ELF-1 (cell line): ENCODE results near the gene BTBD9.

Source experiments
- DNase-seq: peaks from one replicate; pipeline ENCODE4 v3.0.0-alpha.2; 2016; ENCODE audit warnings: low read depth, low spot score

BTBD9 gene

DNA sequence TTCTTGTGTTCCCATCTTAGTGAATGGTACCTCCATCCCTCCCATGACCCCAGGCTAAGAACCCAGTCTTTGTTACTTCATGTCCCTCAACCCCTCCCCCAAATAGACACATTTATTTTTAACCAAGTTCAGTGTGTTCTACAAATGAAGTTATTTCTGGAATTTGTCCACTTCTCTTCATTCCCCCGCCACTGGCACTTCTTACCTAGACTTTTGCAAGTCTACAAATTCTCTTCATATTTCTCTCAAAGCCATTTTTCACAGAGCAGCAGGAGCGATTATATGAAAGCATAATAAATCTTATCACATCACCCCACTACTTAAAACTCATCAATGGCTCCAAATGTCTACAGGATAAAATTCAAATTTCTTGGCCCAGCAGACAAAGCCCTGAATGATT lies 131.4 kb downstream of the BTBD9 start:
- DNase-seq = no peak

GRCh38 chr6:38507173-38507572 lies 132.6 kb downstream of the BTBD9 start:
- no peak for DNase-seq

DNA sequence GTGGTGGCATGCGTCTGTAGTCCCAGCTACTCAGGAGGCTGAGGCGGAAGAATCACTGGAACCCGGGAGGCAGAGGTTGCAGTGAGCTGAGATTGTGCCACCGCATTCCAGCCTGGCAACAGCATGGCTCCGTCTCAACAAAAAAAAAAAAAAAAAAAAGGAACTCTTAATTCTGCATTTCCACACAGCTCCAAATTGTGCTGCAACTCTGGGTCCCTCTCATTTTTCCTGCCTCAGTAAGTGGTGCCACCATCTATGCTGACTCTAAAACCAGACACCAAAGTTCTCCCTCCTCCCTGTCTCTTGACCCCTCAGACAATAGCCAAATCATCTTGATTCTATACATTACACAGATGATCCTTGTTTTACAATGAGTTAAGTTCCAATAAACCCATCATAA lies 133.9 kb downstream of the BTBD9 start:
- no peak for DNase-seq

DNA sequence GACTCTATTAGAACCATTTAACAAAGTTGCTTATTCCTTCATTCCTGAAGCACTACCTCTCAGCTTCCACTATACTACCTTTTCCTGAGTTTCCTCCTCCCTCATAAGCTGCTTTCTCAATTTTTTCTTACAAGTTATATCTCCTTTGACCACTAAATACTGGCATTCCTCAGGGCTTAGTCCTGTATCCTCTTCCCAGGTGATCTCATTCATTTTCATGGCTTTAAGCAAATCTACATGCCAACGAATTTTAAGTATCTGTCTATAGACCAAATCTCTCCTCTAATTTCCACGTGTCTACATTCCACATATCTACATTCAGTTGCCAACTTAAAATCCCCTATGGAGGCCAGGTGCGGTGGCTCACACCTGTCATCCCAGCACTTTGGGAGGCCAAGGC lies 134.7 kb downstream of the BTBD9 start:
- DNase-seq = no peak

GRCh38 chr6:38503960-38504682 lies 135.6 kb downstream of the BTBD9 start:
- no peak for DNase-seq

DNA sequence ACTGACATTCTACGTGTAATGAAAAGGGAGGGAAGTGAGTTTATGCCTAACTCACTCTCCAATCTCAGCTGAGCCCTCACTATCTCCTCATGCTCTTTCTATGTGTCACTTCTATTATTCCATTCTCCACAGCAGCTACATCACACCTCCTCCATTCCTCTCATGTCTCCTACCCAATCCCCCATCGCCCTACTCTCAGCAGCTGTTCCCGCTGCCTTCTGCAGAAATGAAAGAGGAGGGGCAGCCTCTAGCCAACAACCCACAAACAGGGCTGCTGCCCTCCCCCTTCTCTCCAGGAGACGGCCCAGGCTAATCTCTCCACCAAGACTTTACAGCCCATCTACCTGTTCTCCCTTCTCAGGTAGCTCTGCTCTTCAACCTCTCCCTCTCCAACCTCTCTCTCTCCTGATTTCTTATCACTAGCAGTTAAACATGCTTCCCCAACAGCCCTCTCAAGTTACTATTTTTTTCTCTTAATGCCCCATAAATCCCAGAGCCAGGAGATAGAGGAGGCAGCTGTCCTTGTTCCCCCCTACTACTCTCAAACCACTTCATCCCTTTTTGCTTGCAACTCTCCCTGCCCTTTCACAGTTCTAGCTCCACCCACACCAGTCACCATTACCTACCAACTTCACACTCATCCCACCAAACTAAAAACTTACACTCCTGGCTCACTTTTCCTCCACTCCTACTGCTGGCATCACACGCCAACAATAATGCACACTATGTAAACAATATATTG lies 136.5 kb downstream of the BTBD9 start:
- peak; percentile 12 for DNase-seq

GRCh38 chr6:38502423-38502822 lies 137.3 kb downstream of the BTBD9 start:
- DNase-seq = no peak

DNA sequence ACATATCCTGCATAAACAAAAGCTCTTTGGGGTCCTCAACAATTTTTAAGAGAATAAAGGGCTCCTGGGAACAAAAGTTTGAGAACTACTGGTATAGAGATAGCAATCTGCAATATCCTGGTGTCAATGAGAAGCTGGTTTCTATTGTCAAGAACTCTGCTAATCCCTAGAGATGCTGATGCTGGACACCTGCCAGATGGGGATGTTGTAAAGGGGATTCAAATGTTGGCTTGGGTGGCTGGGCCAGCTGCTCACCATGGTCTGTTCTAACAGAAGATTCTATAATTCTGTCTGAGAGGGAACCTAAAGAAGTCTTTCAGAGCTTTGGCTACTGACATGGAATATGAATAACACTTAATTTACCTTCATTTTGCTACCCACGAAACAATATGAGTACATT lies 137.8 kb downstream of the BTBD9 start:
- no peak for DNase-seq

GRCh38 chr6:38499529-38500096 lies 140.1 kb downstream of the BTBD9 start:
- no peak for DNase-seq

GRCh38 chr6:38498805-38499445 lies 140.8 kb downstream of the BTBD9 start:
- no peak for DNase-seq

GRCh38 chr6:38498085-38498484 lies 141.6 kb downstream of the BTBD9 start:
- DNase-seq = no peak

DNA sequence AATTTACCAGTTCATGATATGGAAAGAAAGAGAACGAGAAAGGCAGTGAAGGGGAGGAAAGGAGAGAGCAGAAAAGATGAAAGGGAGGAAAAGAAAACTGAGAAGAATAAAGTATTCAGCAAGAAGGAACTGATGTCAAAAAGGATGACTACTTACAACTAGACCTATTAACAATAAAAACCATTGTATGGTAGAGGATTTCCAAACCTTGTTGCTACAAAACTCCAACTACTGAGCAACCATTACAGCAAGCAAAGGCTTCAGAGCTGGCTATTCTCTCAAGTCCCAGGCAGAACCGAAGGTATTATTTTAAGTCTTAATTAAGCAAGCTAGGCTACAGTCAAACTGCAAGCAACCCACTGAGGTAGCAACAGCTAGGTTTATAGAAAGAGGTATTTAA lies 142.2 kb downstream of the BTBD9 start:
- DNase-seq = no peak

DNA sequence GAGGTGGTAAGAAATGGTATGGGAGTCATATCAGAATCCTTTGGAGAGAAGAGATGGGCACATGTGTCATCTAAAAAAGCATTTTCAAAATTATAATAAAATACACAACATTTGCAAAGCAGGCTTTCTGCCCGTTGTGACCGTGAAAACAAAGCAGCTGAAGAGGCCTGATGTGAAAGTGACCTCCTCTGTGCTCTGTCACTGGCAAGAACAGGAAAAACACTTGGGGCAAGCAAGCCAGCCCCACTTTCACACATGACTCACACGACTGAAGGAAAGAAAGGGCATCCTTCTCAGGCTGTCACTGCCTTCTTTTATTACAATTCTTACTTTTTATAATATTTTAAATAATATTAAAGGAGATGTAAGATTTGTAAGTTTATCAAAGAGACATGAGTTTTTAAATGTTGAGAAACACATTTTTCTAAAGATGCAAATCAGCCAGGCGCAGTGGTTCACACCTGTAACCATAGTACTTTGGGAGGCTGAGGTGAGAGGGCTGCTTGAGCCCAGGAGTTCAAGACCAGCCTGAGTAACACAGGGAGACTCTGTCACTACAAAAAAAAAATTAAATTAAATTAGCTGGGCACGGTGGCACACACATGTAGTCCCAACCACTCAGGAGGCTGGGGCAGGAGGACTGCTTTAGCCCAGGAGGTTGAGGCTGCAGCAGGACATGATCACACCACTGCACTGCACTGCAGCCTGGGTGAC lies 143.7 kb downstream of the BTBD9 start:
- no peak for DNase-seq

DNA sequence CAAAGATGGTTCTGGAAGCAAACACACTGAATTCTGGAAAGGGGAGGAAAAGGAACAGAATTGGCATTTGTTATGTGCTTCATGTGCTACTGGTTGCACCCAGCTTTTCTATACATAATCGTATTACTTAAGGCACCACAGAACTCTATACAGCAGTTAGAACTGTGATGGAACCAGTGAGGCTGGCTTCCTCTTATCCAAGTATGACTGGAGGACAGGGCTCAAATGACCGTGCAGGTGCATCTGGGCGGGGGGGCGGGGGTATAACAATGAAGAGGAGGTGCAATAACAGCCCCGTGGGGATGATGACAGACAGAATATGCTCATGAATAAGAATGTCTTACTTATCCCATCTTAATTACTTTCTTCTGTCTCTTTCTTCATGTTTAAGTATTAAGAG lies 144.2 kb downstream of the BTBD9 start:
- DNase-seq = no peak

GRCh38 chr6:38493931-38494547 lies 145.7 kb downstream of the BTBD9 start:
- peak; percentile 76 for DNase-seq

DNA sequence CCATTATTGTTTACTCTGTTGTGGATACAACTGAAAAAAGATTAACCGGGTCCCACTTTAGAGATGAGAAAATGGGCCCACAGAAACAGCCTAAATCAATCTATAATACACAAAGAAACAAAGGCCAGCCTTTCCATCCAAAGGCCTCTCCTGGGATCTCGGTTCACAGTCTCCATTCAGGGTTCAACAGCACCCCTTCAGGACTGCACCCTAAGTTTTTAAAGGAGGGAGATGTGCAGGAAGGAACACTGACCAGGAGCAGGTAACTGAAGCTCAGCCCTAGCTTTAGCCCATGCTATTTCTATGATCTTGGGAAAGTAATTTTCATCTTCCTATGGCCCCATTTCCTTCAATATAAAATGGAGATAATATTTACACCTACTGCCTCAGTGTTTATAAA lies 147.7 kb downstream of the BTBD9 start:
- DNase-seq = no peak

DNA sequence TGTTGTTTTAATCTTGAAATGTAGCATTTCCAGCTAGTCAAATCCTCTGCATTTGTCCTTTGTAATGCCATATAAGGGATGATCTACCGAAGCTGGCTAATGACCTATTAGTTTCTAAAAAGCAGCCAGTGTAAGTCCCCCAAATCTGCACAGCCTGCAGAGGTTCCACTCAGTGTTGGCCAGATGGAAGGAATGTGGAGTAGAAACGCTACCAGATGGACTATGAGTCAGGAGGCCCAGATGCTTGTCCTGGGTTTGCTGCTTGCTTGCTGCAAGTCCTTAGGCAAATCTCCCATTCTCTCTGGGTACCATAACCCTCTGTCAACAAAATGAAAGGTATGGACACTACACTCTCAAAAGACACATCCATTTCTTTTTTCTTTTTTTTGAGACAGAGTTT lies 149.8 kb downstream of the BTBD9 start:
- DNase-seq = no peak

GRCh38 chr6:38487423-38487822 lies 152.3 kb downstream of the BTBD9 start:
- DNase-seq = no peak

- no peak for DNase-seq
Observed at GRCh38 chr6:38485488-38485887, 154.2 kb downstream of the BTBD9 start.

GRCh38 chr6:38484656-38485055 lies 155.1 kb downstream of the BTBD9 start:
- DNase-seq = no peak

DNA sequence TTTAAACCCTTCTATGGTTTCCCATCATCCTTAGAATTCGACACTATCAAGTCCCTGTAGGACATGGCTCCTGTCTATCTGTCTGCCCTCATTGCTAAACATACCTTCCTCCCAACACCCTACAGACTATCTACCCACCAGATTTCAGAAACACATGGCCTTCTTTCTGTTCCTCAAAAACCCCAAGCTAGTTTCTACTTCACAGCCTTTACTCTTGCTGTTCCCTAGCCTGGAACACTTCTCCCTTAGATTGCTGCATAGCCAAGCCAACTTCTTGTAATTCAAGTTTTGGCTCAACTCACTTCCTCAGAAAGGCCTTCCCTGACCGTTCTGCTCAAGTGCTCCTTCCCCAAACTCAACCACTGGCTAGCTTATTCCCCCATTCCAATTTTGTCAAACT lies 156.2 kb downstream of the BTBD9 start:
- DNase-seq = no peak
